Kidney epithelial cell (primary cell): Measurements from ENCODE around the gene PRMT7. TPM values are rescaled to one million over a fixed set of nuclear protein-coding genes. Genes with fewer than 3 reads are reported as not detected.

Experiments
- DNase-seq: peaks from one replicate; pipeline ENCODE4 v3.0.0-alpha.2; 2010; ENCODE audit warnings: low read depth
- H3K27me3 ChIP-seq: 2 replicates; pipeline ENCODE4 v1.6.0; 2011; ENCODE audit warnings: low read length; ENCODE audit not compliant: control insufficient read depth, insufficient read depth
- H3K36me3 ChIP-seq: 2 replicates; pipeline ENCODE4 v1.5.1; 2011; ENCODE audit warnings: low read length; ENCODE audit not compliant: control insufficient read depth, insufficient read depth
- H3K4me3 ChIP-seq: 2 replicates; pipeline ENCODE4 v1.5.1; 2011; ENCODE audit warnings: low read depth, mild to moderate bottlenecking, control low read depth, low read length
- CTCF ChIP-seq: IDR thresholded peaks from 2 replicates; pipeline ENCODE4 v1.5.1; 2011; ENCODE audit warnings: mild to moderate bottlenecking, moderate library complexity, low read length, control low read depth, inconsistent platforms; ENCODE audit not compliant: insufficient read depth, poor library complexity, severe bottlenecking
- total RNA-seq: library from RNA; depleted of rRNA; stranded (reverse); fragments of >200 nt; gene quantifications from 2 replicates; pipeline ENCODE4 v1.2.3, GENCODE V29; 2015

PRMT7 gene
- total RNA-seq, 1 donor from 2014 or later, result 41.8 TPM

DNA sequence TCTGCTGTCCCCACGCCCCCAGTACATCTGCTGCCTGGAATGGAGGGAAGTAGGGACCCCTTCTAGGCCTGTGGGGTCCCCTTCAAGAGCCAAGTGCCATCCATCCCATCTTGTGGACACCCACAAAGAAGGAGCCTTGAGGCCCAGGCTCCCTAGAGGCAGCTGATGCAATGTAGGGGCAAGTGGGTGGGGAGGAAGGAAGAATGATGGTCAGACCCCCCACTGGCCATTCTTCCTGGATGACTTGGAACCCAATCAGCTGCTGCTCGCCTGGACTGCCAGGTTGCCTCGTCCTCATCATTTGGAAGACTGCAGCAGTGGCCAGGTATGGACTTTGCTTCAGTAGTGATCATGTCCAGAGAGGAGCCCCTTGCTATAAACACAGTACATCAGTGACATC lies 88.6 kb downstream of the PRMT7 start:
- Histone ChIP-seq H3K27me3 (peaks cover 3% of the 10 kb centered on the region), H3K36me3 (no peaks in the 10 kb centered on the region), H3K4me3 (no peak overlapping the region)
- no peak for DNase-seq
- no peak for TF ChIP-seq CTCF

DNA sequence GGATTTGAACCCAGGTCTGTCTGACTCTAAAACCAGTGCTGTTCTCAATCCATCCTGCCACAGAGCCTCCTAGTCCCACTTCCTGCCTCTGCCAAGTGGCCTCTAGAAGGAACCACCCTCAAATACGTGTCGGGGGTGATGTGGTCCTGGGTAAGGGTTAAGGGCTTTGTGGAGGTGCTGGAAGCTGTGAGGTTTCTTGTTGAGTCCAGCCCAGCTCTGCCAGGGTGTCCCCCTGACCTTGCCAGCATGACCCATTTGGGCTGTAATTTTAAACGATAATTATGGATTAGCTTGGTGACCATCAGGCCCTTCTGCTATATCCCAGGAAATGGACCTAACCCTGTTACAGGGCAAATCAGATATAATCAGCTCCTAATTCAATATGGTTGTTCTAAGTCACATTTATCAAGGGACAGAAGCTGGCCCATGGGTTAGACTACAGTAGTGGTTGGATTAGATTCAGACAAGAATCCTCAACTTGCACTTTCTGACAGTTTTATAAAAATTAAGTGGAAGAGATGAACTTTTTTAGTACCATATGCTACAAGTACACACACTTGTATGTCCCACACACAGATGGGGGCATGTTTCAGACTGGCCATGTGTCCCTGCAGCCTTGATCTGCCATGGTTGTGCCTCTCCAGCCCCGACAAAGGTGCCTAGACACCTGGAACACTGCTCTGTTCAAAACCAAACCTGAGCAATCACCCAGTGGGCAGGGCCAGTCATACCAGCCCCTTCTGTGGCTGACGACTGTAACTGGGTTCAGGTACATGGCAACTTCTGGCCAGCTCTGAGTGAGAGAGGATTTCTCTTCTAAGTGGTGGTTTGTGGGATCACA lies 89.5 kb downstream of the PRMT7 start:
- H3K4me3 ChIP-seq, result no peak overlapping the region
- H3K27me3 ChIP-seq, result peaks cover 3% of the 10 kb centered on the region
- no peak for TF ChIP-seq CTCF
- no peak for DNase-seq
- no peaks in the 10 kb centered on the region for H3K36me3 ChIP-seq

- DNase-seq, result no peak
- no peak for TF ChIP-seq CTCF
- peaks cover 3% of the 10 kb centered on the region for H3K27me3 ChIP-seq
- H3K4me3 ChIP-seq, result no peak overlapping the region
- H3K36me3 ChIP-seq, result no peaks in the 10 kb centered on the region
These were observed 90.2 kb downstream of the PRMT7 start for GRCh38 chr16:68400924-68401460.

GRCh38 chr16:68401871-68402747 lies 91.3 kb downstream of the PRMT7 start:
- no peak for TF ChIP-seq CTCF
- Histone ChIP-seq H3K4me3 (no peak overlapping the region), H3K27me3 (peaks cover 3% of the 10 kb centered on the region), H3K36me3 (no peaks in the 10 kb centered on the region)
- no peak for DNase-seq

DNA sequence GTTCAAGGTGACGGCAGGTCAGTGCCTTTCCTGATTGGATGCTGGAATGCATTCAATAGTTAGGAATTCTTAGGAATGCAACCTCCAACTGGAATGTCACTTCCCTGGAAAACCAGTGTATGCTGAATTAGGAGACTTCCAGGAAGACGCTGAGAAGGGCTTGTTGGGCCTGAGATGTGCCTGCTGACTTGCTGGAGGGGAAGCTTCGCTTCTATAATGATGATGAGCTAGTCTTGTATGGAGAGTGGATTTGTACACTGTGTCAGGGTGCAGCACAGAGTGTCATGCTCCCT lies 91.9 kb downstream of the PRMT7 start:
- TF ChIP-seq CTCF, result no peak
- H3K36me3 ChIP-seq, result no peaks in the 10 kb centered on the region
- H3K27me3 ChIP-seq, result no peaks in the 10 kb centered on the region
- no peak for DNase-seq
- H3K4me3 ChIP-seq, result no peak overlapping the region
